ENCODE data around the gene MYH8. TPM values are rescaled to one million over a fixed set of nuclear protein-coding genes. Genes with fewer than 3 reads are reported as not detected.

Gene MYH8
- total and polyA plus RNA-seq, 2 of the 13 experiments (the other 11 are each of a cell fraction or from before 2014, with no cell fraction given), result not detected

GRCh38 chr17:10460062-10460461, 38.3 kb upstream of the MYH8 start (continued):
- TF ChIP-seq ZNF609 (CRISPR knock-in tag; IDR thresholded peaks at IDR 0.05; ENCODE audit: borderline replicate concordance) (peak; percentile 61; the same call in 1 of the 2 replicates), SOX13 (IDR thresholded peaks at IDR 0.05) (0 out of 2 replicates have a peak, but pooled peaks have one; percentile 24), SOX13 (CRISPR knock-in tag; conservative IDR thresholded peaks at IDR 0.05 in 1 of 2, IDR thresholded peaks at IDR 0.05 in 1 of 2) (peak in 1 of 2 experiments; percentile 72; a peak in 2 of 4 replicates), LCORL (IDR thresholded peaks at IDR 0.05) (no peak), LCORL (CRISPR knock-in tag; IDR thresholded peaks at IDR 0.05) (0 out of 2 replicates have a peak, but pooled peaks have one; percentile 21), ETV6 (CRISPR knock-in tag; conservative IDR thresholded peaks at IDR 0.05) (no peak), GFI1 (CRISPR knock-in tag; IDR thresholded peaks at IDR 0.05; ENCODE audit: borderline replicate concordance) (peak; percentile 82; the same call in 1 of the 2 replicates), CEBPB (IDR thresholded peaks at IDR 0.05; ENCODE audit: borderline replicate concordance, low read depth, low read length) (peak; percentile 41; the same call in 1 of the 2 replicates), TEAD2 (CRISPR knock-in tag; IDR thresholded peaks at IDR 0.05) (no peak), MXI1 (IDR thresholded peaks at IDR 0.05; ENCODE audit: borderline replicate concordance, low read depth, low read length) (no peak), HMG20A (CRISPR knock-in tag; IDR thresholded peaks at IDR 0.05; ENCODE audit: borderline replicate concordance) (peak; percentile 79; the same call in 1 of the 2 replicates), BCL6 (CRISPR knock-in tag; IDR thresholded peaks at IDR 0.05) (peak; percentile 66), ZNF207 (IDR thresholded peaks at IDR 0.05; ENCODE audit: borderline replicate concordance) (no peak), NR2F6 (IDR thresholded peaks at IDR 0.05) (peak; percentile 74), NR2F6 (CRISPR knock-in tag; IDR thresholded peaks at IDR 0.05) (peak; percentile 73; the same call in 1 of the 2 replicates), RARG (CRISPR knock-in tag; IDR thresholded peaks at IDR 0.05; ENCODE audit: low read depth) (no peak)
- TF ChIP-seq, protein P1, sequence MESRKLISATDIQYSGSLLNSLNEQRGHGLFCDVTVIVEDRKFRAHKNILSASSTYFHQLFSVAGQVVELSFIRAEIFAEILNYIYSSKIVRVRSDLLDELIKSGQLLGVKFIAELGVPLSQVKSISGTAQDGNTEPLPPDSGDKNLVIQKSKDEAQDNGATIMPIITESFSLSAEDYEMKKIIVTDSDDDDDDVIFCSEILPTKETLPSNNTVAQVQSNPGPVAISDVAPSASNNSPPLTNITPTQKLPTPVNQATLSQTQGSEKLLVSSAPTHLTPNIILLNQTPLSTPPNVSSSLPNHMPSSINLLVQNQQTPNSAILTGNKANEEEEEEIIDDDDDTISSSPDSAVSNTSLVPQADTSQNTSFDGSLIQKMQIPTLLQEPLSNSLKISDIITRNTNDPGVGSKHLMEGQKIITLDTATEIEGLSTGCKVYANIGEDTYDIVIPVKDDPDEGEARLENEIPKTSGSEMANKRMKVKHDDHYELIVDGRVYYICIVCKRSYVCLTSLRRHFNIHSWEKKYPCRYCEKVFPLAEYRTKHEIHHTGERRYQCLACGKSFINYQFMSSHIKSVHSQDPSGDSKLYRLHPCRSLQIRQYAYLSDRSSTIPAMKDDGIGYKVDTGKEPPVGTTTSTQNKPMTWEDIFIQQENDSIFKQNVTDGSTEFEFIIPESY (CRISPR knock-in tag; IDR thresholded peaks at IDR 0.05), result no peak
- TF ChIP-seq, protein P2, sequence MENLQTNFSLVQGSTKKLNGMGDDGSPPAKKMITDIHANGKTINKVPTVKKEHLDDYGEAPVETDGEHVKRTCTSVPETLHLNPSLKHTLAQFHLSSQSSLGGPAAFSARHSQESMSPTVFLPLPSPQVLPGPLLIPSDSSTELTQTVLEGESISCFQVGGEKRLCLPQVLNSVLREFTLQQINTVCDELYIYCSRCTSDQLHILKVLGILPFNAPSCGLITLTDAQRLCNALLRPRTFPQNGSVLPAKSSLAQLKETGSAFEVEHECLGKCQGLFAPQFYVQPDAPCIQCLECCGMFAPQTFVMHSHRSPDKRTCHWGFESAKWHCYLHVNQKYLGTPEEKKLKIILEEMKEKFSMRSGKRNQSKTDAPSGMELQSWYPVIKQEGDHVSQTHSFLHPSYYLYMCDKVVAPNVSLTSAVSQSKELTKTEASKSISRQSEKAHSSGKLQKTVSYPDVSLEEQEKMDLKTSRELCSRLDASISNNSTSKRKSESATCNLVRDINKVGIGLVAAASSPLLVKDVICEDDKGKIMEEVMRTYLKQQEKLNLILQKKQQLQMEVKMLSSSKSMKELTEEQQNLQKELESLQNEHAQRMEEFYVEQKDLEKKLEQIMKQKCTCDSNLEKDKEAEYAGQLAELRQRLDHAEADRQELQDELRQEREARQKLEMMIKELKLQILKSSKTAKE (CRISPR knock-in tag; IDR thresholded peaks at IDR 0.05; ENCODE audit: borderline replicate concordance), result peak; percentile 51
- TF ChIP-seq, protein P3, sequence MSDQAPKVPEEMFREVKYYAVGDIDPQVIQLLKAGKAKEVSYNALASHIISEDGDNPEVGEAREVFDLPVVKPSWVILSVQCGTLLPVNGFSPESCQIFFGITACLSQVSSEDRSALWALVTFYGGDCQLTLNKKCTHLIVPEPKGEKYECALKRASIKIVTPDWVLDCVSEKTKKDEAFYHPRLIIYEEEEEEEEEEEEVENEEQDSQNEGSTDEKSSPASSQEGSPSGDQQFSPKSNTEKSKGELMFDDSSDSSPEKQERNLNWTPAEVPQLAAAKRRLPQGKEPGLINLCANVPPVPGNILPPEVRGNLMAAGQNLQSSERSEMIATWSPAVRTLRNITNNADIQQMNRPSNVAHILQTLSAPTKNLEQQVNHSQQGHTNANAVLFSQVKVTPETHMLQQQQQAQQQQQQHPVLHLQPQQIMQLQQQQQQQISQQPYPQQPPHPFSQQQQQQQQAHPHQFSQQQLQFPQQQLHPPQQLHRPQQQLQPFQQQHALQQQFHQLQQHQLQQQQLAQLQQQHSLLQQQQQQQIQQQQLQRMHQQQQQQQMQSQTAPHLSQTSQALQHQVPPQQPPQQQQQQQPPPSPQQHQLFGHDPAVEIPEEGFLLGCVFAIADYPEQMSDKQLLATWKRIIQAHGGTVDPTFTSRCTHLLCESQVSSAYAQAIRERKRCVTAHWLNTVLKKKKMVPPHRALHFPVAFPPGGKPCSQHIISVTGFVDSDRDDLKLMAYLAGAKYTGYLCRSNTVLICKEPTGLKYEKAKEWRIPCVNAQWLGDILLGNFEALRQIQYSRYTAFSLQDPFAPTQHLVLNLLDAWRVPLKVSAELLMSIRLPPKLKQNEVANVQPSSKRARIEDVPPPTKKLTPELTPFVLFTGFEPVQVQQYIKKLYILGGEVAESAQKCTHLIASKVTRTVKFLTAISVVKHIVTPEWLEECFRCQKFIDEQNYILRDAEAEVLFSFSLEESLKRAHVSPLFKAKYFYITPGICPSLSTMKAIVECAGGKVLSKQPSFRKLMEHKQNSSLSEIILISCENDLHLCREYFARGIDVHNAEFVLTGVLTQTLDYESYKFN (CRISPR knock-in tag; conservative IDR thresholded peaks at IDR 0.05), result peak; percentile 47

All from HepG2 (cell line).